Right lung (tissue), 10 donors: Measurements from ENCODE around the gene FCRL1. TPM values are rescaled to one million over a fixed set of nuclear protein-coding genes. Genes with fewer than 3 reads are reported as not detected.

ENCODE experiments used
- DNase-seq, 2 donors: peaks; one replicate each; pipeline ENCODE4 v3.0.0-alpha.2; 2013
- long read RNA-seq, 8 donors: transcript quantifications; one replicate each; lab custom pipeline, GENCODE V29; 2026
- polyA plus RNA-seq, 5 donors: library from polyadenylated mRNA; unstranded; fragments of 120-200 nt; gene quantifications; one replicate each; pipeline versions ENCODE4 v1.2.1 to v1.2.3, GENCODE V29; 2013; ENCODE audit warnings: inconsistent platforms in 1 of 5, low replicate concordance in 1 of 5; ENCODE audit not compliant: insufficient read length in 5 of 5, insufficient read depth in 1 of 5

Gene FCRL1, protein sequence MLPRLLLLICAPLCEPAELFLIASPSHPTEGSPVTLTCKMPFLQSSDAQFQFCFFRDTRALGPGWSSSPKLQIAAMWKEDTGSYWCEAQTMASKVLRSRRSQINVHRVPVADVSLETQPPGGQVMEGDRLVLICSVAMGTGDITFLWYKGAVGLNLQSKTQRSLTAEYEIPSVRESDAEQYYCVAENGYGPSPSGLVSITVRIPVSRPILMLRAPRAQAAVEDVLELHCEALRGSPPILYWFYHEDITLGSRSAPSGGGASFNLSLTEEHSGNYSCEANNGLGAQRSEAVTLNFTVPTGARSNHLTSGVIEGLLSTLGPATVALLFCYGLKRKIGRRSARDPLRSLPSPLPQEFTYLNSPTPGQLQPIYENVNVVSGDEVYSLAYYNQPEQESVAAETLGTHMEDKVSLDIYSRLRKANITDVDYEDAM
- polyA plus RNA-seq: under 1 TPM; 0.11 to 0.45 (median 0.30) TPM
- long read RNA-seq, donor 1: 0 reads
- long read RNA-seq, donor 2: 0 reads
- long read RNA-seq, donor 3: 0 reads
- long read RNA-seq, donor 4: 0 reads
- long read RNA-seq, donor 5: 0 reads
- long read RNA-seq, donor 6: 0 reads
- long read RNA-seq, donor 7: 0 reads
- long read RNA-seq, donor 8: 0 reads

DNA sequence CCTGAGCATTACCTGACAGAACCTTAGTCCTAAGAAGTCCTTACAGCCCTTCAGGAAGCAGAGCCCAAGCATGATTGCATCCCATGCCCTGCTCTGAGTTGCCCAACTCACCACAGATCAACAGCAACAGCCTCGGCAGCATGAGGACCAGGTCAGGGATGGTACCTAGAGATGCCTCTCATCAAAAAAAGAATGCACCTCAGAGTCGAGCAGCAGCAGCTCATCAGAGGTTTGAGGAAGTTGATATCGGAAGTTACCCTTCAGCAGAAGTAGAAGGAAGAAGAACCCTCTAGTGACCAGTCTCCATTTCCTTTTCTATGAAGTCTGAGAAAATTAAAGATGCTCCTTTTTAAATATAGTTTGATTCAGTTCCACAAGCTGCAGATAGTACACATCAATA lies at the start of gene FCRL1:
Gene FCRL1 (minus strand): TSS at position 225 of the 400 bp plus-strand sequence. CDS start 83 bp downstream, at position 142.
- DNase-seq: no peak

DNA sequence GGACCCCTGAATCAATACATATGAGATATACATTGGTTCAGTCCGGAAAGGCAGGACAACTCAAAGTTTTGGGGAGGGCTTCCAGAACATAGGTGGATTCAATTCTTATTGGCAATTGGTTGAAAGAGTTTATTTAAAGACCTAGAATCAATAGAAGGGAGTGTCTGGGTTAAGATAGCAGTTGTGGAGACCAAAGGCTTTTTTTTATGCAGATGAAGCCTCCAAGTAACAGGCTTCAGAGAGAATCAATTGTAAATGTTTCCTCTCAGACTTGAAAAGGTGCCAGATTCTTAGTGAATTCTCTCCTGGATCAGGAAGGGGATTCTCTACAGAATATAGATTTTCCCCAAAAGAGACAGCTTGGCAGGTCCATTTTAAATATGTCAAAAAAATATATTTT lies 48.7 kb upstream of the FCRL1 start:
- DNase-seq: no peak

DNA sequence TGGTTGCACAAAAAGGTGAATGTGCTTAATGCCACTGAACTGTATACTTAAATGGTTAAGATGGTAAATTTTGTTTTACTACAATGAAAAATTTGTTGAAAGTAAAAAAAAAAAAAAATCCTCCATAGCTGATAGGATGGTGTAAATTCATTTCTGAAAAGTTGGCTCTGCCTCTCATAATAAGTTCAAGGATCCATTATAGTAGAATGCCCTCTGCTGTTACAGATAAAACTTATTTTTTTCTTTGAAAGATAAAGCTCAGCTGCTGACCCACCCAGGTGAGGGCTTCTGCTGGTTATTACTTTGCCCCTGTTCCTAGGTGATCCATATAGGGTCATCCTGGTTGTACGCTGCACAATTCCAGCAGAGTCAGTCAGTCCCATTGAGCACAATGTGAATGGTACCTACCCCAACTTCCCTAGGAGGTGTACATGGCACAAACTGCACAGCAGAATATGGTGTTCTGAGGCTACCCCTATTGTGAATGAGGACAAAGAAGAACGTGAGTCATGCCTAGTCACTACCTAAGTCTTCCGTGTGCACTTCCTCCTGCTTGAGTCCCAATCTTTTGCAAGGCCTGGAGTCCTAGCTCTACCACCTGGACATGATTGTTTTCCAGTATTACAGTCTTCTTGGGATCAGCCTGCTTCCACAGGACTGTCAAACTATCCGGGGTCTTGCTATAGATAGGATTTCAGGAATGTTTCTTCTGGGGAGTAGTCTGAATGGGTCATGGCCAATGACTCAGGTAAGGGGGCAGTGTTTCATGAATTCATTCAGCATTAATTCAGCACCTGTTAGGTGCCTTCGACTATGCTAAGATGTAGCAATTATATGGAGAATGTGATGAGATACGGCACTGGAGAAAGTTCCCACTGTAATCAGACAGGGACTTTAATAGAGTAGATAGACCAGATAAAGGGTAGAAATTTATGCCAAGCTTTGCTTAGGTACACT lies 42.5 kb upstream of the FCRL1 start:
- no peak for DNase-seq

DNA sequence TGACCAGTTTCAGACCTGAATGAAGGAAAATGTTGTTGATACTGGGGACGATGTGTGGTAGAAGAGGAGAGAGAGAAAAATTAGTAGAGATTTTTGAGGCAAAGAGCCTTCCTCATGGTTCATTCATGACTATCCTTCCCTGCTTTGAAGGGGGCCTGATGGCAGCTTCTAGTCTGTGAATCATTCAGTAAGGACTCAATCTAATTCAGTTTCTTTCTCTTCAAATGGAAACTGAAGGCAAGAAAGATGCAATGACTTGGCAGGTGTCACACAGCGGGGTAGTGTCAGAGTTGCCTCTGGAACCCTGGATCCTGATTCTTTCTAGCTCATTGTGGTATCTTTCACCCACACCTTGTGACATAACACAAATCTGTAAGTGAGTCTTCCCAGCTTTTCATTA lies 36.6 kb upstream of the FCRL1 start:
- DNase-seq: no peak

DNA sequence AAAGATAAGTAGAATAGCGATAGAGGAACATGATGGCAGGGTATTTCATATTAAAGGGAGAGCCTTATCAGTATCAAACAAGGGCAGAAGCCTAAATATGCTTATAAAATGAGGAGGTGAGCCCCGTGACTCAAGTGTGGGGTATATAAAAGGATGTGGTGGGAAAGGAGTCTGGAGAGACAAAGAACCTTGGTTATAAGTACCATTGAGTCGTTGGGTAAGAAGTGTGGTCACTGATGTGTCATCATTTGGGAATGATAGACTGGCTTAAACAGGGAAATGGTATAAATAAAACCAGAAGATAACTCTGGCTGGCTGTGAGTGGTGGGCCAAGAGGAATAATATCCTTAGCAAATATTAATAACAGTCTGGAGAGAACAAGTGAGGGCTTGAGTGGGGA lies 32.6 kb upstream of the FCRL1 start:
- no peak for DNase-seq

DNA sequence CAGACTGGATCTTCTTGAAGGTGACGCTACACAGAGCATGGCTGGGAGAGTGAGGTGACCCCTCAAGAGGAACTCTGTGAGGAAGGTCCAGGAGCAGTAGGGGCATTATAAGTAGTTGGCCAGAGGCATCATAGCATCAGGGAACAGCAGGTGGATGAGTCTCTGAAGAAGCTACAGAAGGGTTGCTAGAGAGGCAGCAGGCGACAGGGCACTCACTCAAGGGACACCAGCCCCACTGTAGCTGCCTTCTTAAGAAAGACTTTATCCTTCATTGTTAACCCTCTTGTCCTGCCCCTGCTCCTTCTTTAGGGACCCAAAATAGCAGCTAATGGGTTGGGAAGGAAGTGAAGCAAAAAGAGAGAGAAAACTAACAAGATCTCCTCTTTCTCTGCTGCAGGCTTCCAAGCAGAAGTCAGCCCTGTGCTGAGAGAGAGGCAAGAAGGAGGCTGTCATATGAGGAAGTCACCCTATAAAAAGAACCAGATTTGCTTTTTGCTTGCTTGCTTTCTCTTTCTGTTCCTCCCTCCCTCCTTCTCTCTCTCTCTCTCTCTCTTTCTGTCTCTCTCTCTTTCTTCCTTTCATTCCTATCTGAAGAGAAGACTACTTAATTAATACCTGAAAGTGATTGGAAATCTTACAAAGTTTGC lies 29.4 kb upstream of the FCRL1 start:
- no peak for DNase-seq

DNA sequence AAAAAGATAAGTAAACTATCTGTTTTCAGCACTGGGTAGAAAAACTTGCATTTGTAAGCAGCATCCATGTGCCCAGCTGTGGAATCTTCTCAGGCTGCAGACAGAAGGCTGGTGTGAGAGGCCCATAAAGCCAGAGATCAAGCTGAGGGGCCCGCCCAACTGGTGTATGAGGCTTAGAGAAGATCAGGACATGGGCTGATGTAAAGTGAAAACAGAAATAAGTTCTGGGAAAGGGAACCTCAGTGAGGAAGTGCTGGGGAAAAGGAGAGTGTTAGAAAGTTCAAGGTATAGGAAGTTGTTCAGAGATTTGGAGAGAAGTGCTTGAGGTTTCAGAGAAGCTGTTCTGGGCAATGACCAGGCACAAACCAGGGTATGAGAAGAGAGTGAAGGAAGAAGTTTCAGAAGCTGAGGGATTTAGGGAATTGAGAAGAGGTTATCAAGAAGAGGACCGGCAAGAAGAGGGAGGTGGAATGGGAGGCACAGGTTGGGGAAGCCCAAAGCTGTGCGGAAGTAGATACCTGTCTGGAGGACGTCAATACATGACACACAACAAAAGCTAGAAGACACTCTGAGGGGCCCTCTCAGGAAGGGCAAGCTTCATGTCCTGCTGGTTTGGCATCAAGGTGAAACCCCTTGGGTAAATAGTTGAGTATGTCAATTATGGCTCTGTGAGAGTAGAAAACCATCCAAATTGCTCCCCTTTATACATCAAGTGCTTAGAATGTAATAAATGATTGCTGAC lies 24.3 kb upstream of the FCRL1 start:
- no peak for DNase-seq

DNA sequence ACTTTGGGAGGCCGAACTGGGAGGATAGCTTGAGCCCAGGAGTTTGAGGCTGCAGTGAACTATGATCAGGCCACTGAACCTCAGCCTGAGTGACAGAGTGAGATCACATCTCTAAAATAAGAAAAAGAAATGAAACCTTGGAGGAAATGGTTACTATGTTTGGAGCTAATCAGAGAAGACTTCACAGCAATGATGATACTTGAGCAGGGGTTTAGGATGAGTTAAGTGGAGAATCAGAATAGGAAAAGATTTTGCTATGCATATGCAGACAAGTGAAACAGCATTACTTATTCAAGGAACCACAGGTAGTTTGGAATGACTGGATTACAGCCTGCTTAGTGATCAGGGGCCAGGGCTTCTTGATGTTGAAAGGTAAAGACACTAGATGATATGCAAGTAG lies 23.0 kb upstream of the FCRL1 start:
- DNase-seq: no peak

DNA sequence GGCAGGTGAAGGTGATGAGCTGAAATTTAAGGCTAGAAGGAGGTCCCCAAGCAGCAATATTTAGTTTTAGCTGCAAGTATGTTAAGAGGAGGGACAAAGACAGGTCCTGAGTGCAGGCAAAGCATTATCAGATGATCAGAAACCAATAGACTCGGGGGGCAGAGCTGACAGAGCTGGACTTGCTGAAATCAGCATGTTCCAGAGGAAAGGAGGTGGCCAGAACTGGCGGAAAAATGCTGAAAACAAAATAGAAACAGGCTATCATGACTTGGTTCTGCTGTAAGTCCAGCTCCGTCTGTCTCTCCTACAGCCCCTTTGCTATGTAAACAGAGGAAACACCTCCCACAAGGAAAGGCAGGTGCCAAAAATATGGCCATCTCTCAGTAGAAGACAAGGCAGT lies 21.8 kb upstream of the FCRL1 start, which contains the start of gene CD5L:
Gene CD5L (minus strand): TSS at position 101 of the 400 bp plus-strand sequence. CDS start 107 bp downstream, outside the sequence.
- no peak for DNase-seq

DNA sequence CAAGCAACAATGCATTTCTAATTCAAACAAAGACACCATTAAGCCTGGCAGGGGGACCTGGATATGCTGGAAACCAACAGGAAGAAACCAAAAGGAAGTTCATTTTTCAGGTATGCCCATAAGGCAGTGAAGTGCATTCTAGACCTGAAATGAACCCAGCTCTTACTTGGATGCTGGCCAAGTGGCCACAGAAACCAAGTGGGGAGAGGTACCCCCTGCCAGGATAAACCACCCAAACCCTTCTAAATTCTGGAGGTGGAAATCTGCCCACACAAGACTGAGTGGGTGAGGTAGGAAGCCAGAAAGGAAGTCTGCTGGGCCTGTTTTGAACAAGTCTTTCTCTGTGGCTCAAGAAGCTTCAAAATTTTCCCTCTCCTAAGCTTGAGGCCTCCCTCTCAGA lies 19.0 kb upstream of the FCRL1 start:
- DNase-seq: no peak

DNA sequence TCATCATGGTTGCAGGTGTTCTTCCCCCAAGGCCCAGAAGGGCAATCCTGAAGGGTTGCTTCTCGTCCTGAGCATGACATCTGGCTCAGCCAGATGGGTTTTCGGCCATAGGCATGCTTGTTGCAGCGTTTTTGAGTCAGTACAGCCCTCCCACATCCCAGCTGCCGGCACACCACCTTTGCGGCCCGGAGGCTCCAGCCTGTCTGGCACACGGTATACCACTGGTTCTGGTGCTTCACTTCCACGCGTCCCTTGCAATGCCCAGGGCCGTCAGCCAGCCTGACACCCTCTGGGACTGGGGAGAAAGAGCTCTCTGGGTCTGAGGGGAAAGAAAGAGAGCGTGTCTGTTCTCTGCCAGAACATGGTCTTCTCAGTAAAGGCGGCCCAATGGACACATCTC lies 14.5 kb upstream of the FCRL1 start:
- DNase-seq: no peak

DNA sequence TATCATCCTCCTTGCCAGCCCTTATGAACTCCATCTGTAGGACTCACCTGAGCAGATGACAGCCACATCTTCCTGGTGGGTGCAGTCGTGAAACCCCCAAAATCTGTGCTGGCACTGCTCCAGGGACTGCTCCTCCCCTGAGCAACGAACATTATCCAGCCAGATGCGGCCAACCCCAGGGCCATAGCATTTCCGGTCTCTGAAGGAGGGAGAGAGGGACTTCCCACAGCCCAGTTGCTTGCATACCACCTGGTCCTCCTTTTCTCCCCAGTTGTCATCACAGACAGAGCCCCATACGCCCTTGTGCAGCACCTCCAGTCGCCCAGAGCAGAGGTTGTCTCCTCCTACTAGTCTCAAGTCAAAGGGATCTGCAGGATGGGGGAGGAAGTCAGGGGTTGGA lies 13.2 kb upstream of the FCRL1 start:
- no peak for DNase-seq

DNA sequence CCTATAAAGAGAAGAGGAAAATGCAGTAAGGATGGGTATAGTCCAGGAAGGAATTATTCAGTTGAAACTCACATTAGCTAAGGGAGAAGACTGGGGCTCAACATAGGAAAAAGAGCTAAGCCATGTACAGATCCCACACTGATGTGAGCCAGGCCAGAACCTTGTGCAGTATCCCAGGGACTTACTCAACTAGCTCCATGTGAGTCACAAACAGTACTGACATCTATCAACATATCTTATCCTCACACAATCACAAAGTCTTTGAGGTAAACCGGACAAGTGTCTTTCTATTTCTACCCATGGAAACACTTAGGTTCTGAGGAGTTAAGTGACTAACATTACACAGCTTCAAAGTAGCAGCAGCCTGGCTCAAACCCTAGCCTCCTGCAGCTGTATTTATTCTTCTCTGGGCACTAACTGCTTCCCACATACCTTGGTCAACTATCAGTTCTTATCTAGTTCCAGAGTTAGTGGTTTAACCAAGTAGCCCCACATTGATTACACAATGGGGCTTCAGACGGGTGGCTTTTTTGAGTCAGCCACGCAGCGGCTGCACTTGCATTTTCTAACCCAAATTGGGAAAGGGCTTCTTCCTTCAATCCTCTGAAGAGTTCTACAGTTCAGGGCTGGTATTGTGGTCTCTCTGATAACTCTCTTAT lies 12.2 kb upstream of the FCRL1 start:
- no peak for DNase-seq

DNA sequence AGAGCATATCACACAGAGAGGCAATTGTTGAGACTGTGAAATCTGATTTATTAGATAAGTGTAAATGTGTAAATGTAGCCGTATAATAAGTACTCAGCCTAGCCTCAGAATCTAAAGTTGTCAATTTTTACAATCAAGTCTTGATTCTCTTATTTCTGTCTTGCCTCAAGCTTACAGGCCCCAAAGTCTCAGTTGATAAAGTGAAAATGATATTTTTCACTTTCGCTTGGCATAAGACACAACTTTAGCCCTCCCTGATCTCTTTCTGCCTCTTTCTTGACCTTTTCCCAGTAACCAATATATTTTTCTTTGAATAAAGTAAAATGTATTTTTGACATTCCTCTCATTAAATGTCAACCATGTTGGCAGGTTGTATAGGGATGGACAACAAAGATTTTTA lies 11.0 kb upstream of the FCRL1 start:
- DNase-seq: no peak

DNA sequence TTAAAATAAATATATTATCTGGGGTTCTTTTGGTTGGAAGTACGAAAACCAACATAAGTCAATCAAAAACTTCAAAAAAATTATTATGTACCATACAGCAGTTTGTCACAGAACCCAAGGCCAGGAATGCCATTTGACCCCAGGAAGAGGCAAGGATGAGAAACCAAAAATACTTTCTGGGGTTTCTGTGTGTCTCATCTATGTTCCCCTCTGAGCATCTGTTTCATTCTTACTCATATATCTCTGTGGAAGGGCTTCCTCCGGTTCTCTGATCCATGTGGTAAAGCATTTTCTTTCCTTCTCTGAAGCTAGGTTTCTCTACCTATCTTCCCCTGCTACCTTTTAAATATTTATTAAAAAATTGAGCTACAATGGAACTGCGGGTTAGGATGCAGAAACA lies 9.8 kb upstream of the FCRL1 start:
- DNase-seq: no peak

DNA sequence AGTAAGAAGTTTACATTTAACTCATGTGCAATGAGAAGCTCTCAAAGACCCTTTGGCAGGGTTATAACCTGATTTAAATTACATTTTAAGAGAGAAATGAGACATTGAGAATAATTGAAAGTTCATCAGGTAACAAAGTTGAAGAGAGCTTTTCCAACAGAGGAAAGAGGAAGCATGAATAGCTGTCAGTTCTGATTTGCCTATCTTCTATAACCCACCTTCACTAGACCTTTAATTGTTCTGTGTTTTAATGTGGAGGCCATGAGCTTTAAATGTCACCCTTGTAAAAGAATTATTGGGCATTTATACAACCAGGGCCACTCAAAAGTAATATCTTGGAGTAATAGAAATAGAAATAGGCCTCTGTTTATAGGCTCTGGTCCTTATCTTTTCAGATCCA lies 9.3 kb upstream of the FCRL1 start:
- no peak for DNase-seq

DNA sequence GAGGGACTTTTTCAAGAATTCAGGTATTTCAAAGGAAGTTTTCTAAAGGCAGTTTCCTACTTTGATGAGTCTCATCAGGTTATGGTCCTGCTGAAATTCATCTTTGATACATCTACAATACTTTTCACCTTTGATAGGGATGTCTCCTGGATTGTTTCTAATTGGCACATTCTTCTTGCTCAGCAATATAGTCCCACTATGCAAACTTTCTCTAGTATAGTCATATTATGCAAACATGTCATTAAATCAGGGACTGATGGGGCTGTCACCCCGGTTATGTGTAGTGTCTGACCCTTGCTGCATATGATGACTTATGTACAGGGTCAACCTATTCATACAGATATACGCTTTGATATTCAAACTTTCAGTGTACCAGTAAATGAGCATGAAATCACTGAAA lies 379 bp upstream of the FCRL1 start:
- no peak for DNase-seq

DNA sequence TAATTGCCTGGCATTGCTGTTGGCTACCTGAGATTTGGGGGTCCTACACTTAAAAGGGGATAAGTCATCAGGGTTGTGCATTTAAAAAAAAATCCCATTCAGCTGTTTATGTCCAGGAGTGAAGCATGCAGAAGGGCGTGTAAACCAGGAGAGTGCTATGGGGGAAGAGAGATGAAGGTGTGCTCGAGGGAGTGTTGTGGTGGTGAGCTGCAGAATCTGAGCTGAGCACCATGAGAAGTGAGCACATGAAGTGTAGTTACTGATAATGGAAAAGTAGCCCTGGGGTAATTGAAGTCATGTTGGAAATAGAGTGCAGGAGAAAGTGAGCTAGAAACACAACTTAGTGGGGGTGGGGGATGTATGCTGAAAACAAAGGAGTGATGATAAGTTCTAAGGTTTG lies 705 bp downstream of the FCRL1 start:
- DNase-seq: no peak

DNA sequence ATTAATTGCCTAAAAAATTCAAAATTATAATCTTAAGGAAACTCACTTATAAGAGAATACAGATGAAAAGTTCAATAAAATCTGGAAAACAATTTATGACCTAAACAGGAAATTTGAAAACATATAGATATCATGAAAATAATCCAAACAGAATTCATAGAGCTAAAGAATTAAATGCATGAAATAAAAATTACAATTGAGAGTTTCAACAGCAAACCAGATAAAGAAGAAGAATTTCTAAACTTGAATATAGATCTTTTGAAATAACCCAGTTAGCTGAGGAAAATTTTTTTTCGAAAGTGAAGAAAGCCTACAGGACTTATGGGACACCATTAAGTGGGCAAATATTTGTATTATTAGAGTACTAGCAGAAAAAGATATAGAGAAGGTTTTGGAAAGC lies 6.7 kb downstream of the FCRL1 start:
- DNase-seq: no peak

DNA sequence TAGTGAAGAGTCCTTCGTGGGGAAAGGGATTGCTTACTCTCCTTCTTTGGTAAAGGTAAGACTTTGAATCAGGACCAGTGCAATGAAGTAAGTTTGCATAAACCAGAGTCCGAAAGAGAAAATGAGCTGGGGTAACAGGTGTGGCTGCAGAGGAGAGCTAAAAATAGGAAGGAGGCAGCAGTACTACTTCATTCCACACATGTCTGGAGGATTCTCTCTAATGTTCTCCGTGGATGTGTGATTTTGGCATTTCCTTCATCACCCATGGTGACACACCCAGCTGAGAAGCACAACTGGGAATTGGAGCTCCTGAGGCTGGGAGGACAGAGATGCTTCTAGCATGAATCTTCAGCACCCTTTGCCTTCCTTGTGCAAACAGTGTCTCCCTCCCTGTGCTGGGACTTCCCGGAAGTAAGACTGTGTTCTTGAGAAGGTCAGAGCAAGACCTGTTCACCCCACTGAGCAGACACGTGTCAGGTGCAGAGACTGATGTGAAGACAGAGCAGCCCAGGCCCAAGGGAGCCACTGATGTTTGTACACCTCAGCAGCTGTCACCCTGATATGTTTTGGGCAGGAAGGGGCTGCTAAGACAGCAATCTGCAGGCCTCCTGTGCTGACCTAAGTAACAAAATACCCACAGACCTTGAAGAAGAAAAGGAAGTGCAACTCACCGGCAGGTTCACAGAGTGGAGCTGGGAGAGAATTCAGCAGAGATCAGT lies 13.3 kb downstream of the FCRL1 start:
- DNase-seq: no peak
